TTC549 (cell line): ENCODE measurements around the gene APELA.
"Not testable (repeated sequence)": the region's sequence is repeated elsewhere in the genome, so short reads cannot be mapped to it uniquely, and the experiment has no call there.

Source experiments
- FAIRE-seq: peaks from 2 replicates; lab custom pipeline; 2012; peaks lifted over from hg19 to GRCh38; lab: Jason Lieb, UNC

The APELA gene, protein sequence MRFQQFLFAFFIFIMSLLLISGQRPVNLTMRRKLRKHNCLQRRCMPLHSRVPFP

DNA sequence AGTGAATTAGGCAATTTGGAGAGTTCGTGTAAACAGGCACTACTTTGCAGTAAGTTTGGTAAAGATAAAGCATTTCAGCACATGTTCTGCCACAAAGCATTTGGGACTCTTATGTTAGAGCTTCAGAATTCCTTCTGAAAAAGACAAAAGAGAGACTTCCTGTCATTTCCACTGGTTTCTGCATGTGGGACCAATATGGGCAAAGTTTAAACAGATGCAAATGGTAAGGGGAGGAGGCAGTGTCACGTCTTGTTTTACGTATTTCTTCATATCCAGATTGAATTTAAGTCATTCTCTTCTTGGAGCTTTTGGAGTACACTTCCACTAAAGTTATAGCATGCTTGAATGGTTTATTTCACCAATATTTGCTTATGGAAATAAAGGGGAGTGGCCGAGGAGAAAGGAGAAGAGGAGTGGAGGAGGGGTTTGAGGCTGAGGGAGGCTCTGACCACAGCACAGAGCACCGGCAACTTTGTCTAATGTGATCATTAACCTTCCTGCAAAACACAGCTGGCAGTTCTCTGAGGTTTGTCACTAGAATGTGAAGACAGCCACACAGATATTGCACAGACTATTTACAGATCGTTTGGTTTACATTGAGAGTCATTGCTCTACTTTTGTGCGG lies at the start of gene APELA:
Gene APELA (plus strand): TSS at position 479 of the 625 bp plus-strand sequence. CDS start 154 bp downstream, outside the sequence.
- no peak for FAIRE-seq

DNA sequence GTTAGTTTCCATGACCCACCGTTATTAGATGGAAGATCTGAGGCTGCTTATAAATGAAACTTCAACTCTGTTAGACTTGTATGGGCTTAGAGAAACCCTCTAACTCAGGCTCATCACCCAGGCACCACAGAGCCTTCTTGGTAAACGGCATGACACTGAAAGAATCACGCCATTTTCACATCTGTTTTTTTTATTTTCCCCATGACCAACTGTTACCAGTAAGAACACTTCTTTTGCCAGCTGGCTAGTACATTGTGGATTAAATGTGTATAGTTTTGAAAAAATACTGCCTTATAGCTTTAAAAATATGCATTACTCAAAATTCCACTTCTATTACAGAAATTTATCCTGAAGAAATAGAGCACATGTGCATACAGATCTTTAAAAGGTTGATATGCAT lies 48.0 kb upstream of the APELA start:
- no peak for FAIRE-seq

DNA sequence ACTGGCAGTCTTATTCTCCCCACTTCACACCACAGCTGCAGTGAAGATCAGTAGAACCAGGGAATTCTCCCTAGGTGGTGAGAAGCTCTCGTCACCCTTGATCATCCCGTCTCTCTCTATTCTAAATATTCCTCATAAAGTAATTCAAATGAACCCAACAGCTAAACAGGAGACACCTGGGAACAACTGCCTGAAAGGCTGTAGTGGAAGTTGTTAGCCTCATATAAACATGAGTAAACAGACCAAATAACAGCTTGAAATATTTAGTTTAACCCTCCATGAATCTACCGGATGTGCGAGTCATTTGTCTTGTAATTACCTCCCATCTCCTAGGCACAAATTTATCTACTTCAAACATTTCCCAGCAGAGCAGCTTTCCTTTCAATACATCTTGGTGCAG lies 30.4 kb upstream of the APELA start:
- FAIRE-seq = no peak

DNA sequence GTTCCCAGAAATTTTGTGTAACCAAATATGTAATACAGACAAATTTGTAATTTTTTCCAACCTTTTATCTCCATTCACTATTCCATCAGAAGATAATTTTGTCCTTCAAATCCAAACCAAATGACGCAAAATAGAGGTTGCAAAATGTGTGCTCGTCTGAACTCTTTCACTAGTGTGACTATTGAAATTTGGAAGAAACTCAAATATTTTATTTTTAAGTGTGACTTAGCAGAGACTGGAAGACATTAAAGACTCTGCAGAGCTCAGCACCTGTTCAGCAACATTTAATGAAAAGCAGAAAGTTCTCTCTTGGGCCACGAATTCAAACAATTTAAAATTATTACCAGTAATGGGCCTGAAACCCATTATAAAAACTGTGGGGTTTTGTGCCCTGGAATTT lies 30.0 kb upstream of the APELA start:
- FAIRE-seq = no peak

DNA sequence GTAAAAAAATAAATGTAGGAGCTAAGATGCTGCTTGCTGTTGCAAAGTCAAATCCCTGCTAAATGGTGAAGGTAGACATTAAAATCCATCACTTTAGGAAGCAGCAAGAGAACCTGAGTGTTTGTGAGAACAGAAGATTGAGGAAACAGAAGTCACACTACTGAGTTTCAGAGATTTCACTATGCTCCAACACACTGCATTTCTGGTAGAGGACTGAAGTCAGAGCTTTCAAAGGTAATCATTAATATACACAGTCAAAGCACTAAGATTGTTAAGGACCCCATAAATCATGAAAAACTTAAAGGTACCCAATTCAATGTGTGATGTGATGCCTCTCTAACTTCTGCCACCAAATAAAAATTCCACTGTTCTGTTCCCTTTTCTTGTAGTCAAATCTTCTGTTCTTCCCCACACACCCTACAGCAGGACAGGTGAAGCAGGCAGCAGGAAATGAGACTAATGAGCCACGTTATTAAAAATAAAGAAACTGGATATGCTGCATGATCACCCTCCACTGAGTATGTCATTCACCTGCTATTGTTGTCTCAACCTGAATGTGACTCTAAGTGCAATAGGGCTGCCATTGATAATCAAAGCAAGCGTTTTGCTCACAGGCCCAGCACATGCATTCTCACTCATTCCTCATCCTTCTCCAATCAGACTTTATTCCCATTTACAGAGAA lies 28.9 kb upstream of the APELA start:
- no peak for FAIRE-seq

DNA sequence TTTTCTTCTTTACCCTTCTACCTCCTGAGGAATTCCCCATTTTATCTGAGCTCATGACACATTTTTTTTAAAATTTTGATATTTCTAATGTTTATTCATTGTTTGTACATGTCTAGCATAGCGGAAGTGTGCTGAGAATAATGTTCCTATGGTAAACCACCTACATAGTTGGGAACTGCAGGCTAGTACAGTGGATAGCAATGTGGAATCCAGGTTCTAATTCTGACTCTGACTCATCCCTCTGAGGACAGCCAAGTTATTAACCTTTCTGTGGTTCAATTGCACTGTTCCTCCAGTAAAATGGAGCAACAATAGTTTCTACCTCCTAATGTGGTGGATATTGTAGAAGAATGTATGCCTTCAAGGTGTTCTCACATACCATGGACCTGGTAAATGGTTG lies 20.6 kb upstream of the APELA start:
- FAIRE-seq = no peak

DNA sequence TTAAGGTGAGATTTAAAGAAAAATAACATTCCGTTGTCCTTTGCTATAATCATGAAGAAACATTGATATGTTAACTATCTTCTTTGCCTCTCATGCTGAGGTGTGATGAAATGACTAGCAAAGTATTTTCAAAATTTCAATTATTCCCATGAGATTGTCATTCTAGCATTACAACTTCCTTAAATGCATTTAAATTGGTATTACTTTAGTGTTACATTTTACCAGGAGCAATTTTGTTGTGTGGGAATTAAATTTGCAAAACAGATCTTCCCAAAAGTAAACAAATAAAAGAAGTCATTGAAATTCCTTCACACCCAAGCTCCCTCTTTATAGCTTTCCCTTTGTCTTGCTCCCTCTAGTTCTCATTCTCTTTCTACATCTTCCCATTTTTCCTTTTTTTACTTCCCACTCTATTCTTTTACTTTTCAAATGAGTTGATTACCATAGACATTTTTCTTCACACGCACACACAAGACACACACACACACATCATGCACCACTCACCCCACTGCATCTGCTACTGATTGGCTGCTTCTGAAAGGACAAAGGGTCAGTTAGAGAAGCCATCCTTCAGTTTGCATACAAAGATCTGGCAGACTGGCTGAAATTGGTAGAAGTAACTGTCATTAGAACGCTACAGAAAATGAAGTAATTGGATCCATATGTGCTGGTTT lies 10.0 kb upstream of the APELA start:
- no peak for FAIRE-seq

DNA sequence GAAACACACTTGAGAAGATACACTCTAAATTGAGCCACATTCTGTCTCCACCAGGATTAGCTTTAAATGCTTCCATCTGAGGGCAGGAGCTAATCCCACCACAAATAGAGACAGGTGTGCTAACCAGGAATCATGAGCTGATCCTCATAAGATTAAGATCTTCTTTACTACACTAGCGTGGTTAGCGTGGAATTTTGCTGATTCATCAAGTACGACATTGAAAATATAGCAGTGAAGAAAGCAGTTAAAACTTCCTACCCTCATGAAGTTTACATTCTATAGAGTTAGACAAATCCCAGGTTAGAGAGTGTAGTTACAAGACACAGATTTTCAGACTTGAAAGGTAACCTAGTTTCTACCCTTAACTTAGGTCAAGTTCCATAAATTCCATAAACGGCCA lies 5.3 kb upstream of the APELA start:
- FAIRE-seq = no peak

DNA sequence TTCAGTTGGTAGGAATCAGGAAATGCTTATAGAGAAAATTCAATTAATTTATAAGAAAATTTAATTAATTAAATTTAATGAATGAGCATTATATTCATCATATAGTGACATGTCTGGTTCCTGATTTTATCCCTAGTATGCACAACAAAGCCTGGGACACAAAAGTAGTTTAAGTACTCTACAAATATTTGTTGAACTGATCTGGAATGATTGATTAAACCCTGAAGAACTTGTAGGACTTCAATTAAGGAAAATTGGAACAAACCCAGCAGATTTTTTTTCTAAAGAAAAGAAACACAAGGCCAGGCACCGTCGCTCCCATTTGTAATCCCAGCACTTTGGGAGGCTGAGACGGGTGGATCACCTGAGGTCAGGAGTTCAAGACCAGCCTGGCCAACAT lies 4.5 kb upstream of the APELA start:
- no peak for FAIRE-seq

DNA sequence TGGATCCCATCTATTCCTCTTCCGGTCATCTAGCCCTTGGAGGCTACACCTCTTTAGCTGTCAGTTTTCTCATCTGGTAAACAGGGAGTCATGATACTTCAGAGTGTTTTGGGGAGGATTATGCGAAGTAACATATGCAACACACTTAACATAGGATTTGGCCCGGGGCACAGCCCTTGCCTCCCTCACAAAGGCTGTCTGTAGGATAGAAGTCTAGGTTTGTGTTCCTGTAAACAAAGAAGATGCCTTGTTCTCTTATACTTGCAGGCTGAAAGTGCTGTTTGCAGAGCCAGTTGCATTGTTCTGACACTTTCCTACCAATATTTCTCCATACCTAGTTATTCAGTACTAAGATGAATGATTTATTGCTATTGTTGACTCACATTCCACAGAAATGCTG lies 2.2 kb upstream of the APELA start:
- FAIRE-seq = no peak

DNA sequence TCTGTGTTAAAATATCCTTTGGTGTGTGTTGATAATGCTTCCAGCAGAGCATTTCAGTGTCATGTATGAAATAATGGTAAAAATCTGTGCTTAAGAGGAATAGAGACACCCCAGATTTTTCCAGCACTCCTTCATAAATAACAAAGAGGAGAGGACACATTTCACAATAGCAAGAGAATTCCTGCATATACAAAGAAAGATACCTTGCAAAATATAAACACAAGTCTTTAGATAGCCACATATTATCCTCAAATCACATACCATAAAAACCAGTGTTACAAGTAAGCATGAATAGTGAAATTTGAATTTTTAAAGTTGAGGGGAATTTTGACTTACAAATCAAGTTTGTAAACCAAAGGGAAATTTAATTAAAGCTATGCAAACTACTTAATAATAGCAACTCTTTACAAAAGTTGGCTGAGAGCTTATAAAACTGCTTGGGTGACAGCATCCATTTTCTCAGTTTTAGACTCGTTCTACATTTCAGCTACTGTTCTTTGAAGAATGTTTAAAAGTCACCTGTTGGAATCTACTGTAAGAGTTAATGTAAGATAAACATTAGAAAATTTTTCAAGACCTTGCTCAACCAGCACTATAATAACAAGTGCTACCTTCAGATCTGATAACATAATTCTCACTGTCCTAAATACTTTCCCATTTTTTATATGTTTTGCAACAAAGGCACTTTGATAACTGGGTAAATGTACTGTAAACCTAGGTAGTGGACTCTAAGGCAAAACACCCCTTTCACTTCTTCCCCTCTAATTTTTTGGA lies 3.7 kb downstream of the APELA start:
- no peak for FAIRE-seq

DNA sequence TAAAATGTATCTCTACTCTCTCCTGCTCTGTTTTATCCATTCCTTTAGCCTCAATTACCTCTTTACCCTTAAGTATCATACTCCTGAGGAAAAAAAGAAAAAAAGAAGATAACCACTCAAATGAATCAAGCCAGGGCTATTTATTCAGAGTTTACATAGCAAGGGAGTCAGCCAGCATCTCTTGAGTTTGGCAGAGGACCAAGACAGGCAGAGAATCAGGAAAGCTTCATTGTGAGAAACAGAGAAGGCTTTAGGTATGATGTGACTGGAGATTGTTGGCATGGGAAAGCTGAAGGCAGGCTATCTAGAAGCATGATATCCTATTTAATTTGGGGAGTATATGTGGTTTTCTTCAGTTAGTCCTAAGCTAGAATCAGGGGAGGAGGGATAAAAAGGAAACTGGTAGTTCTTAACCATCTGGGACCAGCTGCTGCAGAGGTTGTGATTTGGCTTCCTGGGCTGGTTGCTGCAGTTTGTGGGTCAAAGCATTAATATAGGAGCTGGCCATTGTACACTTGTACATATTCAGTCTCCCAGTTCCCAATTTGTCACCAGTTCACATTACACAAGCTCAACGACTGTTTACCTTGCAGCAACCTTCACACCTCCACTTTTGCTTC lies 11.2 kb downstream of the APELA start:
- no peak for FAIRE-seq

DNA sequence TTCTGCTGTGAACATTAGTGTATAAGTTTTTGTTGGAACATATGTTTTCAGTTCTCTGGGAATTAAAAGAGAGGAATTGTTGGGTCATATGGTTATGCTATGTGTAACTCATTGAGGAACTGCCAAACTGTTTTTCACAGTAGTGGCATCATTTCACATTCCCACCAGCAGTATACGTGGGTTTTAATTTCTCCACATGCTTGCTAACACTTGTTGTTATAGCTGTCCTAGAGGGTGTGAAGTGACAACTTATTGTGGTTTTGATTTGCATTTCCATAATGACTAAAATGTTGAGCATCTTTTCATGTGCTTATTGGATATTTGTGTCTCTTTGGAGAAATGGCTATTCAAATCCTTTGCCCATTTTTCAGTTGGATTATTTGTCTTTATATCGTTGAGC lies 13.7 kb downstream of the APELA start:
- FAIRE-seq = no peak

DNA sequence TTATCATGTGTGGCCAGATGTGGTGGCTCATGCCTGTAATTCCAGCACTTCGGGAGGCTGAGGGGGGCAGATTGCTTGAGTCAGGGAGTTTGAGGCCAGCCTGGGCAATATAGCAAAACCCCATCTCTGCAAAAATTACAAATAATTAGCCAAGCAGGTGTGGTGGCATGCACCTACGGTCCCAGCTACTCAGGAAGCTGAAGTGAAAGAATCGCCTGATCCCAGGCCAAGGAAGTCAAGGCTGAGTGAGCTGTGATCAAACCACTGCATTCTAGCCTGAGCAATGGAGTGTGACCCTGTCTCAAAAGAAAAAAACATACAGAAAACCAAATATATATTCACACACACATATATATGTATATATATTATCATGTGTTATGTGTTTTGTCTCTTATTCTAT lies 15.0 kb downstream of the APELA start:
- FAIRE-seq = no peak

DNA sequence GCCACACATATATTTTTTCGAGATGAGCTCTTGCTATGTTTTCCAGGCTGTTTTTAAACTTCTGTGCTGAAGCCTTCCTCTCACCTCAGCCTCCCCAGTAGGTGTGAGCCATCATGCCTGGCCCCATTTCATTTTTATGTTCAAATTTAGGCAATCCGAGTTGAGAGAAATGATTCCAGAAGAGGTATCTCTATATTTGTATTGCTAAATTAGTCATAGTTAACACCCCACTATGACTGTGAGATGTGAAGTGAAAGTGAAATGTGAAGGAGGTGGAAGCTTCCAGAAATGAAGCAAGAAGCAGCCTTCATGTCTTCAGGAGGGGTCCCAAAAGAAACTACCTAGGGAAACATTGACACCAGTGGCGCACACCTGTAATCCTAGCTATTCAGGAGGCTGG lies 17.7 kb downstream of the APELA start:
- no peak for FAIRE-seq

DNA sequence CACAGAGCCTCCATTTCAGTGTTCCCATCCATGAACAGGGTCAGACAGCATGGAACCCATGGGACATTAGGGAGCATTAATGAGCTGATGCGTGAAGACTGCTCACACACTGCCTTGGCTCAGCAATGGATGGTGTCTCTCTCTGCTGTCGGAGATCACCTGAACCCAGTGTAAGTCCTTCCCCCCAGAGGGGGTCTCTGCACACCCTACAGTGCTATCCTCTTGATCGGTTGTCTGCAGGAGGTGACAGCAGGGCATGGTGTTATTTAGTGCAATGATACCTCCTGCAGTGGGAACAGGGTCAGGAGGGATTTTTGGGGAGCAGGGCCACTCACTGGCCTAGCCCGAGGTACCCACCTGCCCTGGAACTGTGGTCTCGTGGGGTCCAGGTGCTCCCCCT lies 25.6 kb downstream of the APELA start:
- no peak for FAIRE-seq

DNA sequence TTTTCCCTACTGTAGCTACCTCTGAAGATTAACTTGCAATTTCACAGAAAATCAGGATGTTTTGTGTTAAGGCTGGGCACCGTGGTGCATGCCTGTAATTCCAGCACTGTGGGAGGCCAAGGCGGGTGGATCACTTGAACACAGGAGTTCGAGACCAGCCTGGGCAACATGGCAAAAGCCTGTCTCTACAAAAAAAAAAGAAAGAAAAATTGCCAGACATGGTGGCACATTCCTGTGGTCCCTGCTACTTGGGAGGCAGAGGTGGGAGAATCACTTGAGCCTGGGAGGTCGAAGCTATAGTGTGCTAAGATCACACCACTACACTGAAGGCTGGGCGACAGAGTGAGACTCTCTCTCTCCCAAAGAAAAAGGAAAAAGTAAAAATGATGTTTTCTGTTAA lies 27.4 kb downstream of the APELA start:
- FAIRE-seq = no peak

DNA sequence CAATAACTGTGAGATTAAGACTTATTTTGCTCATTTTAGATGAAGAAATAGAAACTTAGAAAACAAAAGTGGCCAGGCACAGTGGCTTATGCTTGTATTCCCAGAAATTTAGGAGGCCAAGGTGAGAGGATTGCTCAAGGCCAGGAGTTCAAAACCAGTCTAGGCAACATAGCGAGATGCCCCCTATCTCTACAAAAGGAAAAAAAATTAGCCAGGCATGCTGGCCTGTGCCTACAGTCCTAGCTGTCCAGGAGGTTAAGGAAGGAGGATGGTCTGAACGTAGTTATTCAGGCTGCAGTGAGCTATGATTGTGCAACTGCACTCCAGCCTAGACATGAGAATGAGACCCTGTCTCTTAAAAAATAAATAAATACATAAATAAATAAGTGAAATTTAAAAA lies 28.0 kb downstream of the APELA start:
- no peak for FAIRE-seq

DNA sequence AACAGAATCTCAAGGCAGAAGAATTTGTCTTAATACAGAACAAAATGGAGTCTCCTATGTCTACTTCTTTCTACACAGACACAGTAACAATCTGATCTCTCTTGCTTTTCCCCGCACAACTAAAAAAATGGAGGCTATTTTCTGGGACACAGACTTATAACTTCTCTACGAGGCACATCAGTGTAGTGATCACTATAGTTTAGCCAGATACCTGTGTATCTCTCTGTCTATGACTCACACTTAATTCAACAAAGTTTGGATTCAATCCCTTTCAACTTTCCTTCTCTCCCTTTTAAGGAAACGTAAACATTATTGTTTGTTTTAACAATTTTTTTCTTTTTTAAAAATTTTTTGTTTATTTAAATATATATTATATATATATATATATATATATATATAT lies 29.4 kb downstream of the APELA start:
- no peak for FAIRE-seq

DNA sequence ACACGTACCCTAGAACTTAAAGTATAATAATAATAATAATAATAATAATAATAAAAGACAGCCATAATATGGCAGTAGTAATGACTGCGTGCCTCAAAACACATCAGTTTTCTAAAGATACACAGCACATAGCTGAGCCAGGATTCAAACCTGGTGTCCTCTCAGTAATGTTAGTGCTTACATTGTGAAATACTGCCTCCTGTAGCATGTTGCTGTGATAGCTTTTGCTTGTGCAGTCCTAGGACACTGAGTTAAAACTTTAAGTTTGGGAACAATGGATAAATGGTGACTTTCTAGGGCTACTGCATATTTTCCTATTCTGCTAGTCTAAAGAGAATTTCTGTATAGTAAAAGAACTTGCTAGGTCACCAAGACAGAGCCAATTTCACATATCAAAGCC lies 36.5 kb downstream of the APELA start:
- FAIRE-seq = not testable (repeated sequence)

DNA sequence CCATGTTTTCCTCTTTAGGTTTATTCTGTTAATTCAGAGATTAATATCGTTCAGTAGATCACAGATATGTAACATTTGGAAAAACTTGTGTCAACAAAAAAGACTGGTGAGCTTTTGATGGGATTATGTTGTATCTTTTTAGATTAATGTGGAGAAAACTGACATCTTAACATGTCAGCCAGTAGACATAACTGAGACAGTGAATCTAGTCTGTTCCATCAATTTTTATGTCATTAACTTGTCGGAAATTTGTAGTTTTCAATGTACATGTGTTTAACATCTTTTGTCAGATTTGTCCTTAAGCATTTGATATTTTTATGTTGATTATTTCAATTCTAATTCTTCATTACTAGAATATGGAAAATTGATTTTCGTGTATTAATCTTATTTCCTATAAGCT lies 42.0 kb downstream of the APELA start:
- no peak for FAIRE-seq

DNA sequence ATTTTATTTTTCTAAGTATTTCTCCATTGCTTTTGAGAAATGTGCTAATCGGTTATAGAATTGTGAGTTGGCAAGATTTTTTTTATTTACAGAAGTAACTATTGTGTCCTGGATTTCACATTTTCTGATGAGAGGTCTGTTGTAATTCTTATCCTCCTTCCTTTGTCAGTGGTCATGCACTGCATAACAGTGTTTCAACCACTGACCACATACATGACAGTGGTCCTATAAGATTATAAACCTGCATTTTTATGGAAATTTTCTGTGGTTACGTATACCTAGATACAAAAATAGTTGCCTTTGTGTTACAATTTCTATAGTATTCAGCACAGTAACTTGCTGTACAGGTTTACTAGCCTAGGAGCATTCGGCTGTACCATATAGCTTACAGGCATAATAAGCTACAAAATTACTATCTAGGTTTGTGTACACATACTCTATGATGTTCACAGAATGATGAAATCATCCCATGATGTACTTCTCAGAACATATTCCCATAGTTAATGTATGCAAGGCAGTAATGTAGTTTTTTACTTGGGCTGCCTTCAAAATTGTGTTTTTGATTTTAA lies 47.8 kb downstream of the APELA start:
- FAIRE-seq = no peak
